K562 (cell line): ENCODE measurements around the gene MBOAT7. TPM values are rescaled to one million over a fixed set of nuclear protein-coding genes. Genes with fewer than 3 reads are reported as not detected.

Experiments
- ARID3B ChIP-seq: fragments of 250-450 bp; sonication (Bioruptor Pico); IDR thresholded peaks from 2 replicates; pipeline ENCODE4 v1.4.0; 2020; ENCODE audit warnings: borderline replicate concordance
- CBX5 ChIP-seq: IDR thresholded peaks from 2 replicates; pipeline ENCODE4 v1.6.1; 2014; ENCODE audit warnings: low read depth, borderline replicate concordance
- CEBPZ ChIP-seq: fragments of 150-350 bp; IDR thresholded peaks from 2 replicates; pipeline ENCODE4 v1.6.1; 2014; ENCODE audit warnings: low read depth, mild to moderate bottlenecking, low read length, borderline replicate concordance
- CREM ChIP-seq: IDR thresholded peaks from 2 replicates; pipeline ENCODE4 v1.6.1; 2014; ENCODE audit warnings: antibody characterized with exemption, low read depth
- FOXM1 ChIP-seq, 2 experiments: fragments of 450-650 bp in 1 of 2; sonication (generic) in 1 of 2; formaldehyde crosslinking in 1 of 2; IDR thresholded peaks; 2 replicates each; pipeline versions ENCODE4 v1.6.1 to v1.9.0; 2017 to 2022; ENCODE audit warnings: low read depth in 2 of 2, mild to moderate bottlenecking in 2 of 2, missing genetic modification reagents in 1 of 2, moderate library complexity in 1 of 2
- MBD2 ChIP-seq: sonication (generic); IDR thresholded peaks from 2 replicates; pipeline ENCODE4 v1.6.1; 2016; ENCODE audit warnings: low read depth, borderline replicate concordance
- POLR3G ChIP-seq: IDR thresholded peaks from 2 replicates; pipeline ENCODE4 v1.6.1; 2011; ENCODE audit not compliant: insufficient read length, insufficient replicate concordance; ENCODE audit errors: extremely low read depth
- SP1 ChIP-seq: sonication (generic); formaldehyde crosslinking; IDR thresholded peaks from 2 replicates; pipeline ENCODE4 v1.8.1; 2022; ENCODE audit warnings: mild to moderate bottlenecking, missing genetic modification reagents
- ZNF318 ChIP-seq, 2 experiments: fragments of 450-650 bp; IDR thresholded peaks; 2 replicates each; pipeline ENCODE4 v1.6.1; 2016; ENCODE audit warnings: mild to moderate bottlenecking in 2 of 2, borderline replicate concordance in 1 of 2, low read depth in 1 of 2, moderate library complexity in 1 of 2
- polyA plus RNA-seq, 8 experiments: library from polyadenylated mRNA; depleted of rRNA in 4 of 8; stranded (reverse) in 5 of 8; unstranded in 3 of 8; fragments of >200 nt; fragmentation: Nextera tagmentation in 2 of 8; fragmentation: Illumina TruSeq in 1 of 8; extraction: Ambion mirVana in 2 of 8; extraction: Trizol in 1 of 8; gene quantifications; 2 replicates each; pipeline versions ENCODE4 v1.2.1 to v1.2.3, GENCODE V29; 2011 to 2014; ENCODE audit warnings: inconsistent platforms in 1 of 8, missing spikeins in 1 of 8
- total RNA-seq, 7 experiments: library from RNA; depleted of rRNA in 6 of 7; stranded (reverse); fragments of >200 nt in 6 of 7; fragmentation: Illumina TruSeq in 2 of 7; extraction: Trizol in 2 of 7; gene quantifications; 2 replicates each; pipeline versions ENCODE4 v1.2.1 to v1.2.3, GENCODE V29; 2011 to 2021; ENCODE audit warnings: low replicate concordance in 1 of 7

Gene MBOAT7
- total and polyA plus RNA-seq, 9 of the 15 experiments (the other 6 are each of a cell fraction or from before 2014, with no cell fraction given), result 1.4 to 153 (median 56.1) TPM

GRCh38 chr19:54189735-54190502 lies 539 bp upstream of the MBOAT7 start (continued):
- TF ChIP-seq ZNF318 (IDR thresholded peaks at IDR 0.05; ENCODE audit: borderline replicate concordance in 1 of 2, low read depth in 1 of 2) (no peak), CBX5 (no peak), SP1 (CRISPR knock-in tag) (peak; percentile 88; the same call in 1 of the 2 replicates), FOXM1 (IDR thresholded peaks at IDR 0.05; ENCODE audit: low read depth) (no peak), FOXM1 (CRISPR knock-in tag; IDR thresholded peaks at IDR 0.05; ENCODE audit: low read depth) (no peak), CREM (peak; percentile 75), CEBPZ (no peak), MBD2 (peak; percentile 36; the same call in 1 of the 2 replicates), ARID3B (no peak), POLR3G (no peak)
